ENCODE data around the gene C1orf198.

The C1orf198 gene

DNA sequence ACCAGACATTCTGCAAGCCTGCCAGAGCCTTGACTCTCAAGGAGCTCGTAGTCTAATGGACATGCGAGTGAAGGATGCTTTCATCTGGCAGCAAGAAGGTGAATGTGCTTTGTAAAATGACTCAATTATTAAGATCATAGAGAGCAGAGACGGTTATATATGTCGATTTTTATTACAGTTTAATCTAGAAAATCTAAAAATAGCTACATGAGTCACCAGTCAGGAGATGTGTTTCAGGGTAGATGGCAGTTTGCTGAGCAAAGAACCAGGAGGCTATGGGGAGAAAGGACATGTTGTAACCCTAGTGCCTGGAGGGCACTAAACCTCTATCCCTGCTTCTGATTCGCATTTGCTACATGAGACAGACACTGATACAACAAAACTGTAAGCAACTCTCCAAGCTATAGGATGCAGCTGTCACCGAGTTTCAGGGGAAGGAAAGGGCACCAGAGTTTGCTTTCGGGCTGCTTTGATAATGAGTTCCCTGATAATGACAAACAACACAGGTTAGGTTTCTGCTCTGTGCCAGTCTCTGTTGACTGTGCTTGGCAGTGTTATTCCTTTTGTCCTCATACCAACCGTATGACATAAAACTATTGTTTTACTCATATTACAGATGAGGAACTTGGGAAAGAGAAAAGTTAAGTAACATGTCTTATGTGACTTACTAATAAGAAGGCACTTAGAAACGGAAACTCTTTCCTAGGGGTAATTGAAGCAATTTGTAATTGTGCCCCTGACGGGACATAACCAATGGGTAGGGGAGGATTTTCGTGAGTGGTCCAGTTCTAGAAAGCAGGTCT is 43.2 kb downstream of the C1orf198 start:
- Histone ChIP-seq H3K4me3 (ENCODE audit: low read length) (no peak overlapping the region), H3K4me1 (ENCODE audit: control insufficient read depth, insufficient read depth, low read length) (no peaks in the 10 kb centered on the region), H3K9me3 (ENCODE audit: control insufficient read depth, insufficient read depth, low read length) (no peaks in the 10 kb centered on the region), H3K36me3 (ENCODE audit: control insufficient read depth, insufficient read depth, low read length) (no peaks in the 10 kb centered on the region), H3K27ac (ENCODE audit: low read length) (no peak overlapping the region), H3K27me3 (ENCODE audit: control insufficient read depth, insufficient read depth, low read length) (no peaks in the 10 kb centered on the region)
- no peak for DNase-seq (ENCODE audit: low read depth, low spot score)
- WGBS (ENCODE audit: insufficient coverage, insufficient read length), result no CpG with 5 or more reads among the region's 11 CpGs

DNA sequence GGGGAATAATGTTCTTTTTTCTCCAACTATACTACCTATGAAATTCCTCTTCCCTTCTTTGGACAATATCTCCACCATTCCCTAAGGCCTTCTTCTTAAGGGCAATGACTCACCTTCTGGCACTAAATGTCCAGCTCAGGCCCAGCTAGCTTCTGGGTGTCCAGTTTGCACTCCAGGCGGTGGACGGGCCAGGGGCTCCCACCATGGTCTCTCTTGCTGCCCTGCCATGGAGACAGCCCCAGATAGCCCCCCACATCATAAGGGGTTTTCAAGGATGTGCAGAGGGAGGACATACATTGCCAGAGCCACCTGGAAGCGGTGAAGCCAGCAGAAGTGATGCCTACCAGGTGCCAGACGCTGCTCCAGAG is 43.8 kb downstream of the C1orf198 start:
- no peak for DNase-seq (ENCODE audit: low read depth, low spot score)
- Histone ChIP-seq H3K27me3 (ENCODE audit: control insufficient read depth, insufficient read depth, low read length) (no peaks in the 10 kb centered on the region), H3K9me3 (ENCODE audit: control insufficient read depth, insufficient read depth, low read length) (no peaks in the 10 kb centered on the region), H3K4me3 (ENCODE audit: low read length) (no peak overlapping the region), H3K27ac (ENCODE audit: low read length) (no peak overlapping the region), H3K4me1 (ENCODE audit: control insufficient read depth, insufficient read depth, low read length) (no peaks in the 10 kb centered on the region), H3K36me3 (ENCODE audit: control insufficient read depth, insufficient read depth, low read length) (no peaks in the 10 kb centered on the region)
- WGBS (ENCODE audit: insufficient coverage, insufficient read length), result no CpG with 5 or more reads among the region's 4 CpGs

DNA sequence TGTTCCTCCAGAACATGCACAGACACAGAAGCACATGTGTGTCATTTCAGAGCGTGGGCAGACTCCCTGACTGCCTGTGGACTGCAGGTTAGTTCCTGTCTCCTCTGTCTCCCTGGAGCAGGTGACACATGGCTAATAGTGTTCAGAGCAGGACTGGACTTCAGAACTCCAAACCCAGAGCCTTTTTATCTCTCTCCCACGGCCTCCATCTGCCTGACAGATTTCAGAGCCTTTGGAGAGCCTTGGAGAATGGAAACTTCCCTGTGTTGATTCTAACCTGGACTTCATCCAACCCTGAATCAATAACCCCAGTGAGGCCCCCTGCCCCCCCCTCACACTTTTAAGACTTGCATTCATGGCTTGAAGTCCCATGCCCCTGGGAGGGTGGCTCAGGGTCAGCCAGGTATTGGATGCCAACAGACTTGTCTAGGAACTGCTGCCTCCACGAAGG is 44.4 kb downstream of the C1orf198 start:
- H3K4me1 ChIP-seq (ENCODE audit: control insufficient read depth, insufficient read depth, low read length), result no peaks in the 10 kb centered on the region
- WGBS (ENCODE audit: insufficient coverage, insufficient read length), result no CpG with 5 or more reads among the region's 3 CpGs
- DNase-seq (ENCODE audit: low read depth, low spot score), result no peak
- no peaks in the 10 kb centered on the region for H3K27me3 ChIP-seq (ENCODE audit: control insufficient read depth, insufficient read depth, low read length)
- H3K9me3 ChIP-seq (ENCODE audit: control insufficient read depth, insufficient read depth, low read length), result no peaks in the 10 kb centered on the region
- no peak overlapping the region for H3K27ac ChIP-seq (ENCODE audit: low read length)
- no peaks in the 10 kb centered on the region for H3K36me3 ChIP-seq (ENCODE audit: control insufficient read depth, insufficient read depth, low read length)
- no peak overlapping the region for H3K4me3 ChIP-seq (ENCODE audit: low read length)

DNA sequence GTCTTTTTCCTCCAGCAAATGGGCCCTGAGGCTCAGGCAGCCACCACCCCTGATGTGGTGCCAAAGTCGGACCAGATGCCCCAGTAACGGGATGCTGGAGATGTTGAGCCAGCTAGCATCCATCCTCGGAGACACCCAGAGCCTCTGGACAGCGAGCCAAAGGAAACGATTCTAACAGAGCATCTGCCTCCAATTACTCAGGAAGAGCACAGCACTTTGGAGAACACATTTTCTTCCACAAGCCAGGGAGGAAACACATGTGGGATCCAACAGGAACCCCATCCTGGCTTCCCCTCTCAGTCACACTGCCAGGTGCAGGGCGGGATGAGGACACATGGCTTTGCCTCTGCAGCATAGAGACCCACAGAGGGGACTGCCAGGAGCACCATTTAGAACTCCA is 44.9 kb downstream of the C1orf198 start:
- Histone ChIP-seq H3K4me1 (ENCODE audit: control insufficient read depth, insufficient read depth, low read length) (no peaks in the 10 kb centered on the region), H3K4me3 (ENCODE audit: low read length) (no peak overlapping the region), H3K27me3 (ENCODE audit: control insufficient read depth, insufficient read depth, low read length) (no peaks in the 10 kb centered on the region), H3K9me3 (ENCODE audit: control insufficient read depth, insufficient read depth, low read length) (no peaks in the 10 kb centered on the region), H3K36me3 (ENCODE audit: control insufficient read depth, insufficient read depth, low read length) (no peaks in the 10 kb centered on the region), H3K27ac (ENCODE audit: low read length) (no peak overlapping the region)
- DNase-seq (ENCODE audit: low read depth, low spot score), result no peak
- no CpG with 5 or more reads among the region's 6 CpGs for WGBS (ENCODE audit: insufficient coverage, insufficient read length)

DNA sequence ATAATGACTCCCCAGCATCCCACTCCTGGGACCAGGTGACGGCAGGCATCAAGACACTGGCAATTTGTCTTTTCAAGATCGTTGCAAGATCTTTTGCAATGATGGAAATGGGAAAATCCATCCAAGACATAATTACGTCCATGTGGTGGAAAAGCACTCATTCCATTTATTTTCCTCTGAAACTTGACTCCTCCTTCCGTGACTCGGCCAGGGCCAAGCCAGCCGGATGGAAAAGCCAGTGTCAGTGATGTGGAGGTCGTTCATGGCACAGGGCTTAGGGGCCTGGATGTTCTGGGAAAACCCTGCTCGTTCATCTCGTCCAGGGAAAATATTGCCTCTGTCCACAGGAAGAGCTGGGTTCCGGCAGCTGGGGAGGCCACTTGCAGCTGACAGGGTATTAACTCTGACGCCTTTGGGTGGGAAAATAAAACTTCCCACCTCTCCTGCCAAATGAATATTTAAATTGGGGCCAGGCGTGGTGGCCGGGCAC is 46.2 kb downstream of the C1orf198 start:
- Histone ChIP-seq H3K4me1 (ENCODE audit: control insufficient read depth, insufficient read depth, low read length) (no peaks in the 10 kb centered on the region), H3K27me3 (ENCODE audit: control insufficient read depth, insufficient read depth, low read length) (no peaks in the 10 kb centered on the region), H3K9me3 (ENCODE audit: control insufficient read depth, insufficient read depth, low read length) (no peaks in the 10 kb centered on the region), H3K27ac (ENCODE audit: low read length) (no peak overlapping the region), H3K36me3 (ENCODE audit: control insufficient read depth, insufficient read depth, low read length) (no peaks in the 10 kb centered on the region), H3K4me3 (ENCODE audit: low read length) (no peak overlapping the region)
- DNase-seq (ENCODE audit: low read depth, low spot score), result no peak
- WGBS (ENCODE audit: insufficient coverage, insufficient read length), result no CpG with 5 or more reads among the region's 13 CpGs

DNA sequence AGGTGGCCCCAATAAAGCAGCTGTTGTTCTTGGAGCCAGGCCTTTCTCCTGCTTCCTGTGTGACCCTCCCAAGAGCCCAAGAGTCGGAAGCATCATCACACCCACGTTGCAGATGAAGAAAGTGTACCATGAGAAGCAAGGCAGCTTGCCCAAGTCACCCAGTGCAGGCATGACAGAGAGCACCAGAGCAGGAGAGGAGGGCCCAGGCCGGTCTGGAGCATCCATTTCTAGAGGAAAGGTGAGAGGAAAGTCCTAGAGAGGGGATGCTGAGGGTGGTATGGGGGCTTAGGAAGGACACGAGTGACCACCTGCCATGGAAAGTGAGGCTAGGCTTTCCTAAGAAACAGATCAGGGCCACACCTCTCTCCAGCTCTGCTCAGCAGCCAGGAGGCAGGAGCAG is 47.0 kb downstream of the C1orf198 start:
- Histone ChIP-seq H3K9me3 (ENCODE audit: control insufficient read depth, insufficient read depth, low read length) (no peaks in the 10 kb centered on the region), H3K4me1 (ENCODE audit: control insufficient read depth, insufficient read depth, low read length) (no peaks in the 10 kb centered on the region), H3K4me3 (ENCODE audit: low read length) (no peak overlapping the region), H3K36me3 (ENCODE audit: control insufficient read depth, insufficient read depth, low read length) (no peaks in the 10 kb centered on the region), H3K27ac (ENCODE audit: low read length) (no peak overlapping the region), H3K27me3 (ENCODE audit: control insufficient read depth, insufficient read depth, low read length) (no peaks in the 10 kb centered on the region)
- DNase-seq (ENCODE audit: low read depth, low spot score), result no peak
- WGBS (ENCODE audit: insufficient coverage, insufficient read length), result no CpG with 5 or more reads among the region's 4 CpGs

DNA sequence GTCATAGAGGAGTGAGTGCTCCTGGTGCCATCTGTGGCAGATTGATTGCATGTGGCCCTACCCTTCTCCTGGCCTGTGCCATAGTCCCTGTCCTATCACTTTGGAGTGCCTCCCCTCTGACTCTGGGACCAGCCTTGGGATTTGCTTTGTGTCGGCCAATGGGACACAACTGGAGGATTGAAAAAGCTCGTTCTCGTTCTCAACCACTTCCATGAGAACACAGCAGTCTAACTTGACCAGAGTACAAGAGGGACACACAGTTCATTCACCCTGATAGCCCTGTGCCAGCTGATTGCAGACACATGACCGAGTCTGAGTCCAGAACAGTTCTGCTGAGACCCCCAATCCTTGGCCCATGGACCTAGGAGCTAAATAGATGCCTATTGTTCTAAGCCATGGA is 47.8 kb downstream of the C1orf198 start:
- Histone ChIP-seq H3K4me3 (ENCODE audit: low read length) (no peak overlapping the region), H3K4me1 (ENCODE audit: control insufficient read depth, insufficient read depth, low read length) (no peaks in the 10 kb centered on the region), H3K36me3 (ENCODE audit: control insufficient read depth, insufficient read depth, low read length) (no peaks in the 10 kb centered on the region), H3K9me3 (ENCODE audit: control insufficient read depth, insufficient read depth, low read length) (no peaks in the 10 kb centered on the region), H3K27ac (ENCODE audit: low read length) (no peak overlapping the region), H3K27me3 (ENCODE audit: control insufficient read depth, insufficient read depth, low read length) (no peaks in the 10 kb centered on the region)
- DNase-seq (ENCODE audit: low read depth, low spot score), result no peak
- WGBS (ENCODE audit: insufficient coverage, insufficient read length), result no CpG with 5 or more reads among the region's 4 CpGs

DNA sequence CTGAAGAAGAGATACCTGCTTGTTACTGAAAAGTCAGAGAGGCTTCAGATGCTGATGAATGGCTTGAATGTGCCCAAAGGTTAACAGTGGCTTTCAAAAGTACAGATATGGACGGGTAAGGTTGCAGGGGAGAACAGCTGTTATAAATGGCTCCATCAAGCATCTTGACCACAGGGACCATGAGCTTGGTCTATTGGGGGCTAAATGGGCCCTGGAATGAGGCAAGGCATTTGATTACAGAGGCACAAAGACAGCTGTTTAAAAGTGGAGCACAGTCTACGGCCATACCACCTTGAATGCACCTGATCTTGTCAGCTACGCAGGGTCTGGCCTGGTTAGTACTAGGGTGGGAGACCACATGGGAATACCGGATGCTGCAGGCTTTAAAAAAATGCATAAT is 48.3 kb downstream of the C1orf198 start:
- no peak overlapping the region for H3K27ac ChIP-seq (ENCODE audit: low read length)
- WGBS (ENCODE audit: insufficient coverage, insufficient read length), result no CpG with 5 or more reads among the region's 4 CpGs
- no peak for DNase-seq (ENCODE audit: low read depth, low spot score)
- H3K4me1 ChIP-seq (ENCODE audit: control insufficient read depth, insufficient read depth, low read length), result no peaks in the 10 kb centered on the region
- H3K4me3 ChIP-seq (ENCODE audit: low read length), result no peak overlapping the region
- no peaks in the 10 kb centered on the region for H3K9me3 ChIP-seq (ENCODE audit: control insufficient read depth, insufficient read depth, low read length)
- H3K36me3 ChIP-seq (ENCODE audit: control insufficient read depth, insufficient read depth, low read length), result no peaks in the 10 kb centered on the region
- no peaks in the 10 kb centered on the region for H3K27me3 ChIP-seq (ENCODE audit: control insufficient read depth, insufficient read depth, low read length)

DNA sequence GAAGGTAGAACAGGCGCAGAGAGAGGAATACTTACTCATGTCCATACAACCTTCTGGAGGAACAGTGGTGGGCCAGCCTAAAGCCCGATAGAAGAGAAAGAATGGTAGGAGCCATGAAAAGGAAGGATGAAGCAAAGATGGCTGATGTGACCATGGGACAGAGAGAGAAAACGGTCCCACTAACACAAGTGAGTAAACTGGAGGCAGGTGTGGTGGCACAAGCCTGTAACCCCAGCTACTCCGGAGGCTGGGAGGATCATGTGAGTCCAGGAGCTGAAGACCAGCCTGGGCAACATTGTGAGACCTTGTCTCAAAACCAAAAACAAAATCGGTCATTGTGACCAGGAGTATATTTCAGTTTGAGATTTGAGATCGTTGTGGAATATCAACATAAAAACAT is 49.4 kb downstream of the C1orf198 start:
- H3K4me3 ChIP-seq (ENCODE audit: low read length), result no peak overlapping the region
- DNase-seq (ENCODE audit: low read depth, low spot score), result no peak
- H3K9me3 ChIP-seq (ENCODE audit: control insufficient read depth, insufficient read depth, low read length), result no peaks in the 10 kb centered on the region
- H3K36me3 ChIP-seq (ENCODE audit: control insufficient read depth, insufficient read depth, low read length), result no peaks in the 10 kb centered on the region
- no peaks in the 10 kb centered on the region for H3K27me3 ChIP-seq (ENCODE audit: control insufficient read depth, insufficient read depth, low read length)
- H3K27ac ChIP-seq (ENCODE audit: low read length), result no peak overlapping the region
- no peaks in the 10 kb centered on the region for H3K4me1 ChIP-seq (ENCODE audit: control insufficient read depth, insufficient read depth, low read length)
- no CpG with 5 or more reads among the region's 6 CpGs for WGBS (ENCODE audit: insufficient coverage, insufficient read length)

DNA sequence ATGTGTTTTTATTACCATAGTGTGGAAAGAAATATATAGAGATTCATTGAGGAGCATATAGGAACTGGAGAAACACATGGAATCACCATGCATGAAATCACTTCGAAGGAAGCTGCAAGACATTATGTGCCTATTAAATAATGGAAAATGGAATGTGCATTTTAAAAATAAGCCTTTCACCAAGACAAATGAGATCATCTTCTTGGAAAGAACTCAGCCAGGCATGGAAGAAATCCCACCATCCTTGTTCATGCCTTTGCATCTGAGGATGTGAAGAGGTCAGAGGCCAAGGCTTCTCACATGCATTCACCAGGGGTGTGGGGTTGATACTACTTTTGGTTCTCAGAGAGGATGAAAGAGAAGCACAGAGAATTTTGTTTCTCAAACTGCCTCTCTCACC is 50.0 kb downstream of the C1orf198 start:
- no peak overlapping the region; the same call in 1 of the 2 replicates for H3K4me3 ChIP-seq (ENCODE audit: low read length)
- no peaks in the 10 kb centered on the region for H3K27me3 ChIP-seq (ENCODE audit: control insufficient read depth, insufficient read depth, low read length)
- no peaks in the 10 kb centered on the region for H3K9me3 ChIP-seq (ENCODE audit: control insufficient read depth, insufficient read depth, low read length)
- H3K4me1 ChIP-seq (ENCODE audit: control insufficient read depth, insufficient read depth, low read length), result no peaks in the 10 kb centered on the region
- DNase-seq (ENCODE audit: low read depth, low spot score), result no peak
- no peaks in the 10 kb centered on the region for H3K36me3 ChIP-seq (ENCODE audit: control insufficient read depth, insufficient read depth, low read length)
- no peak overlapping the region for H3K27ac ChIP-seq (ENCODE audit: low read length)
- no CpG with 5 or more reads among the region's 1 CpG for WGBS (ENCODE audit: insufficient coverage, insufficient read length)

DNA sequence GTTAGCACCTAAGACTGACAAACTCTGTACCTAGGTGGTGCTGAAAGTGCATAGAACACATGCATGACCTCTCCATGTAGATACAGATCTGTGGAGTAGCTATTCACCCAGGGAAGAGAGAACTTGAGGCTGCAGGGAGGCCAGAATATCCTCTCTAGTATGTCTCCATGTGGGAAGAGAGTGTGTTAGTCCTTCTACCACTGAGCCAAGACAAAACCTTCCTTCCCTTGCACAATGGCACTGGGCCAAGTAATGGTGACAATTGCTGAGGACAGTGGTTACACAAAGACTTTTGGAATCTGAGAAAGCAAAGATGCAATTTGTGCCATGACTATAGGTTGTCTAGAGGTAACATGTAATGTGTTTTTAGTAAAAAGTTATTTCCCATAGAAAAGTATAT is 52.3 kb downstream of the C1orf198 start:
- Histone ChIP-seq H3K36me3 (ENCODE audit: control insufficient read depth, insufficient read depth, low read length) (no peaks in the 10 kb centered on the region), H3K27me3 (ENCODE audit: control insufficient read depth, insufficient read depth, low read length) (no peaks in the 10 kb centered on the region), H3K4me3 (ENCODE audit: low read length) (no peak overlapping the region), H3K9me3 (ENCODE audit: control insufficient read depth, insufficient read depth, low read length) (no peaks in the 10 kb centered on the region), H3K4me1 (ENCODE audit: control insufficient read depth, insufficient read depth, low read length) (no peaks in the 10 kb centered on the region), H3K27ac (ENCODE audit: low read length) (no peak overlapping the region)
- DNase-seq (ENCODE audit: low read depth, low spot score), result no peak

Data from iPS DF 6.9 (cell line).